H1 (cell line): ENCODE measurements around the gene UEVLD.

Source experiments
- EZH2 ChIP-seq: fragments of 200-600 bp; sonication (generic); IDR thresholded peaks from 2 replicates; pipeline ENCODE4 v1.7.1; 2012; ENCODE audit warnings: low read depth, mild to moderate bottlenecking, moderate library complexity, low read length, inconsistent platforms; ENCODE audit not compliant: severe bottlenecking
- NRF1 ChIP-seq: IDR thresholded peaks from 2 replicates; pipeline ENCODE4 v1.6.1; 2011; ENCODE audit warnings: mild to moderate bottlenecking, low read depth, low read length, improper control_type of control experiment
- TF ChIP-seq, protein P1 (sequence below), 3 experiments: IDR thresholded peaks; 1 replicate in 2 of 3; 2 replicates in 1 of 3; pipeline versions ENCODE4 v1.5.1 to v1.6.1; 2011; ENCODE audit warnings: low read length in 3 of 3, mild to moderate bottlenecking in 3 of 3, inconsistent platforms in 2 of 3, low read depth in 1 of 3, moderate library complexity in 1 of 3; ENCODE audit not compliant: insufficient read depth in 1 of 3; ENCODE audit errors: control extremely low read depth in 1 of 3

DNA sequence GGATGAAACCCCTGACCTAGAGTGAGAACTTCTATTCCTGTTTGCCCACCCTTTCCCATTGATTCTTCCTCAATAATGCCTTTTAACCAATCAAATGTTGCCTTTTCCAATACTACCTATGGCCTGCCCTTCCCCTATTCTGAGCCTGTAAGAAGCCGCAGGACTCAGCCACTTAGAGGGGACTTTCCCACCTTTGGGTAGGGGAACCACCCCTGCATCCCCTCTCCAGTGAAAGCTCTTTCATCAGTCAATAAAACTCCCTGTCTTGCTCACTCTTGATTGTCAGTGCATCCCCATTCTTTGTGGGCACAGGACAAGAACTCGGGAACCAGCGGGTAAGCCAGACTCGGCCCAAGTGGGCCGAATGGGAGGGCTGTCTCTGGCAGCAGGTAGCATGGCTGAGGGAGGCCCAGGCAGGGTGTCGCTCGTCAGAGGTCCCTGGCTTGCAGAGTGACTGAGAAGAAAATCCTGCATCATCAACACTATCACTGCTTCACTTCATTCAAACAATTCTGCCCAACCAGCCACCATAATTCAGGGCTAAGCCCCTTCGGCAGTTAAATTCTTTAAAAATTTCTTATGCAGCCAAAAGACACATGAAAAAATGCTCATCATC lies 102.5 kb downstream of the UEVLD start:
- TF ChIP-seq, protein P1, sequence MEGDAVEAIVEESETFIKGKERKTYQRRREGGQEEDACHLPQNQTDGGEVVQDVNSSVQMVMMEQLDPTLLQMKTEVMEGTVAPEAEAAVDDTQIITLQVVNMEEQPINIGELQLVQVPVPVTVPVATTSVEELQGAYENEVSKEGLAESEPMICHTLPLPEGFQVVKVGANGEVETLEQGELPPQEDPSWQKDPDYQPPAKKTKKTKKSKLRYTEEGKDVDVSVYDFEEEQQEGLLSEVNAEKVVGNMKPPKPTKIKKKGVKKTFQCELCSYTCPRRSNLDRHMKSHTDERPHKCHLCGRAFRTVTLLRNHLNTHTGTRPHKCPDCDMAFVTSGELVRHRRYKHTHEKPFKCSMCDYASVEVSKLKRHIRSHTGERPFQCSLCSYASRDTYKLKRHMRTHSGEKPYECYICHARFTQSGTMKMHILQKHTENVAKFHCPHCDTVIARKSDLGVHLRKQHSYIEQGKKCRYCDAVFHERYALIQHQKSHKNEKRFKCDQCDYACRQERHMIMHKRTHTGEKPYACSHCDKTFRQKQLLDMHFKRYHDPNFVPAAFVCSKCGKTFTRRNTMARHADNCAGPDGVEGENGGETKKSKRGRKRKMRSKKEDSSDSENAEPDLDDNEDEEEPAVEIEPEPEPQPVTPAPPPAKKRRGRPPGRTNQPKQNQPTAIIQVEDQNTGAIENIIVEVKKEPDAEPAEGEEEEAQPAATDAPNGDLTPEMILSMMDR (IDR thresholded peaks at IDR 0.05; ENCODE audit: control extremely low read depth in 1 of 3, insufficient read depth in 1 of 3, low read depth in 1 of 3, low read length in 3 of 3): no peak
- TF ChIP-seq EZH2 (no peak), NRF1 (no peak)
